Hepatocyte (in vitro differentiated cells): ENCODE results near the gene WFDC1. TPM values are rescaled to one million over a fixed set of nuclear protein-coding genes. Genes with fewer than 3 reads are reported as not detected.

Source experiments
- DNase-seq: peaks from one replicate; pipeline ENCODE4 v3.0.0-alpha.2; 2016; ENCODE audit warnings: low spot score
- H2AFZ ChIP-seq: fragments of 200-600 bp; sonication (generic); 2 replicates; pipeline ENCODE4 v1.6.0; 2016; ENCODE audit warnings: antibody characterized with exemption, mild to moderate bottlenecking
- H3K27ac ChIP-seq: fragments of 200-600 bp; sonication (generic); 2 replicates; pipeline ENCODE4 v1.5.1; 2016; ENCODE audit warnings: mild to moderate bottlenecking
- H3K27me3 ChIP-seq: fragments of 200-600 bp; sonication (generic); 2 replicates; pipeline ENCODE4 v1.6.1; 2016
- H3K36me3 ChIP-seq: fragments of 200-600 bp; sonication (generic); replicated peaks from 2 replicates; pipeline ENCODE4 v1.5.1; 2016; ENCODE audit warnings: low read depth; ENCODE audit not compliant: insufficient read depth
- H3K4me1 ChIP-seq: fragments of 200-600 bp; sonication (generic); 2 replicates; pipeline ENCODE4 v1.5.1; 2016; ENCODE audit warnings: mild to moderate bottlenecking, moderate library complexity; ENCODE audit not compliant: insufficient read depth
- H3K4me2 ChIP-seq: fragments of 200-600 bp; sonication (generic); 2 replicates; pipeline ENCODE4 v1.6.0; 2016
- H3K4me3 ChIP-seq: fragments of 200-600 bp; sonication (generic); 2 replicates; pipeline ENCODE4 v1.5.1; 2016; ENCODE audit warnings: mild to moderate bottlenecking
- H3K79me2 ChIP-seq: fragments of 200-600 bp; sonication (generic); 2 replicates; pipeline ENCODE4 v1.6.0; 2017; ENCODE audit warnings: mild to moderate bottlenecking
- H3K9me2 ChIP-seq: fragments of 200-600 bp; sonication (generic); replicated peaks from 2 replicates; pipeline ENCODE4 v1.6.0; 2017; ENCODE audit warnings: mild to moderate bottlenecking; ENCODE audit not compliant: insufficient read depth
- H3K9me3 ChIP-seq: fragments of 200-600 bp; sonication (generic); 2 replicates; pipeline ENCODE4 v1.5.1; 2016; ENCODE audit warnings: low read depth, mild to moderate bottlenecking
- H4K20me1 ChIP-seq: fragments of 200-600 bp; sonication (generic); 2 replicates; pipeline ENCODE4 v1.6.0; 2016; ENCODE audit warnings: mild to moderate bottlenecking; ENCODE audit not compliant: insufficient read depth, poor library complexity, severe bottlenecking
- EZH2 ChIP-seq: fragments of 200-600 bp; sonication (generic); IDR thresholded peaks from 2 replicates; pipeline ENCODE4 v1.6.1; 2016; ENCODE audit warnings: antibody characterized with exemption, mild to moderate bottlenecking, borderline replicate concordance
- EZH2phosphoT487 ChIP-seq: fragments of 200-600 bp; sonication (generic); IDR thresholded peaks from one replicate; pipeline ENCODE4 v1.6.1; 2018; ENCODE audit warnings: antibody characterized with exemption, mild to moderate bottlenecking, low read depth, moderate library complexity; ENCODE audit not compliant: unreplicated experiment, severe bottlenecking
- WGBS: methylation state at CpG from one replicate; pipeline ENCODE4 v1.1.6; 2016; ENCODE audit warnings: low lambda C conversion rate; ENCODE audit errors: missing lambda C conversion rate; 5-methylcytosine and 5-hydroxymethylcytosine counted together
- polyA plus RNA-seq: library from polyadenylated mRNA; unstranded; fragments of >200 nt; fragmentation: Nextera tagmentation; extraction: Ambion mirVana; gene quantifications from 2 replicates; pipeline ENCODE4 v1.2.1, GENCODE V29; 2016
- total RNA-seq: library from RNA; depleted of rRNA; stranded (reverse); fragments of >200 nt; gene quantifications from 2 replicates; pipeline ENCODE4 v1.2.3, GENCODE V29; 2014
- TF ChIP-seq, protein P1 (sequence below): fragments of 200-600 bp; sonication (generic); IDR thresholded peaks from 2 replicates; pipeline ENCODE4 v1.5.1; 2016; ENCODE audit warnings: antibody characterized with exemption, mild to moderate bottlenecking; ENCODE audit not compliant: poor library complexity

Gene WFDC1
- total and polyA plus RNA-seq, 2 experiments from 2014 or later, result 12.9 to 16.9 TPM

DNA sequence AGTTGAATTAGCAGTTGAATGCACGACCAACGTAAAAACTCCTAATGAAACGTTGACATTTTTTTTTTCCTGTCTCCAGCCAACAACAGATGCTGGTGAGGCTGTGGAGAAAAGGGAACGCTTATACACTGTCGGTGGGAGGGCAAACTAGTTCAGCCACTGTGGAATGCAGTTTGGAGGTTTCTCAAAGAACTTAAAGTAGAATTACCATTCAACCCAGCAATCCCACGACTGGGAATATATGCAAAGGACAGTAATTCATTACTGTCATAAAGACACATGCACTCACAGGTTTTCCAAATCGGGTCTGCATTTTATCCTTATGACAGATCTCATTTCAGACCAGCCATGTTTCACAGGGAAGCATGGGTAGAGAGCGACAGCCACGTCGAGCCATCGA lies 3.5 kb upstream of the WFDC1 start:
- Histone ChIP-seq H3K9me3 (no peaks in the 10 kb centered on the region), H3K36me3 (no peaks in the 10 kb centered on the region), H4K20me1 (no peaks in the 10 kb centered on the region), H3K79me2 (no peaks in the 10 kb centered on the region), H3K9me2 (no peaks in the 10 kb centered on the region), H3K4me3 (no peak overlapping the region), H3K4me2 (no peak overlapping the region), H3K27ac (peak overlapping the region; percentile 68), H2AFZ (no peak overlapping the region), H3K4me1 (peaks cover 25% of the 10 kb centered on the region), H3K27me3 (peaks cover 10% of the 10 kb centered on the region)
- 63% methylated on average over 11 of the region's 11 CpGs for WGBS
- no peak for TF ChIP-seq EZH2phosphoT487
- TF ChIP-seq EZH2, result no peak
- no peak for DNase-seq

DNA sequence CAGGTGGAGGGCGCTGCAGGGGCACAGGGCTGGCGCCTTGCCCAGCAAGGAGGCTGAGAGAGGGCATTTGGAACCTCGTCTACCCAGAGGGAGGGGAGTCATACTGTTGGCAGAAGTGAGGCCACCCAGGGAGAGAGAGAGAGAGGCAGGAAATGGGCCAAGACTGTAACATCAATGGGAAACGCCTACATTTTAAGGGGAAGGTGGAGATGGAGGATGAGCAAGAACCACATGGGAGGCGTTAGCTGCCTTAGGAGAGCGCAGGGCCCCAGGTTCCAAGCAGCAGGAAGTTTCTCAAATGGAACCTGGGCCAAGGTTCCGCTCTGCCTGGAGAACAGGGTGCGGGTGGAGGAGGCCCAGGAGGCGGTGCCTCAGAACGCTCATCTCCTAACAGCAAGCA lies 2.7 kb upstream of the WFDC1 start:
- WGBS, result 65% methylated on average over 10 of the region's 10 CpGs
- H3K36me3 ChIP-seq, result no peaks in the 10 kb centered on the region
- peaks cover 24% of the 10 kb centered on the region for H3K4me1 ChIP-seq
- peak overlapping the region; percentile 68 for H3K27ac ChIP-seq
- H3K79me2 ChIP-seq, result no peaks in the 10 kb centered on the region
- no peaks in the 10 kb centered on the region for H4K20me1 ChIP-seq
- no peak overlapping the region for H3K4me3 ChIP-seq
- DNase-seq, result no peak
- no peak overlapping the region for H2AFZ ChIP-seq
- H3K4me2 ChIP-seq, result no peak overlapping the region
- H3K9me3 ChIP-seq, result no peaks in the 10 kb centered on the region
- no peaks in the 10 kb centered on the region for H3K9me2 ChIP-seq
- TF ChIP-seq EZH2 (no peak), EZH2phosphoT487 (no peak)
- TF ChIP-seq, protein P1, sequence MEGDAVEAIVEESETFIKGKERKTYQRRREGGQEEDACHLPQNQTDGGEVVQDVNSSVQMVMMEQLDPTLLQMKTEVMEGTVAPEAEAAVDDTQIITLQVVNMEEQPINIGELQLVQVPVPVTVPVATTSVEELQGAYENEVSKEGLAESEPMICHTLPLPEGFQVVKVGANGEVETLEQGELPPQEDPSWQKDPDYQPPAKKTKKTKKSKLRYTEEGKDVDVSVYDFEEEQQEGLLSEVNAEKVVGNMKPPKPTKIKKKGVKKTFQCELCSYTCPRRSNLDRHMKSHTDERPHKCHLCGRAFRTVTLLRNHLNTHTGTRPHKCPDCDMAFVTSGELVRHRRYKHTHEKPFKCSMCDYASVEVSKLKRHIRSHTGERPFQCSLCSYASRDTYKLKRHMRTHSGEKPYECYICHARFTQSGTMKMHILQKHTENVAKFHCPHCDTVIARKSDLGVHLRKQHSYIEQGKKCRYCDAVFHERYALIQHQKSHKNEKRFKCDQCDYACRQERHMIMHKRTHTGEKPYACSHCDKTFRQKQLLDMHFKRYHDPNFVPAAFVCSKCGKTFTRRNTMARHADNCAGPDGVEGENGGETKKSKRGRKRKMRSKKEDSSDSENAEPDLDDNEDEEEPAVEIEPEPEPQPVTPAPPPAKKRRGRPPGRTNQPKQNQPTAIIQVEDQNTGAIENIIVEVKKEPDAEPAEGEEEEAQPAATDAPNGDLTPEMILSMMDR, result no peak
- peaks cover 10% of the 10 kb centered on the region for H3K27me3 ChIP-seq

DNA sequence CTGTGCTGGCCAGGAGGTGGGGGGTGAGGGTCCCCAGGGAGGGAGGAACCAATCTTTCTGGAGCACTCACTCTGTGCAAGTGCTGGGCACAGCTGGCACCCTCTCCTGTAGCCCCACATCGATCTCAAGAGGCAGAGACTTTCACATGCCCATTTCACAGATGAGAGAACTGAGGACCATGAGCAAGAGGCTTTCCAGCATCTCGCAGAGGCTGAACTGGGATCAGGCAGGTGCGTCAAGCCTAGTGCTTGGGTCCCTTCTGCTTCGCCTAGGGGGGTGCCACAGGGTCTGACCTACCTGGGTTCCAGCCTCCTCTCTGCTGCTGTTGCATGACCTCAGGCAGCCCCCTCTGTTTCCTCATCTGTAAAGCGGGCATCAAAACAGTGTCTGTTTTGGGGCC lies 1.3 kb upstream of the WFDC1 start:
- H3K9me2 ChIP-seq, result no peaks in the 10 kb centered on the region

DNA sequence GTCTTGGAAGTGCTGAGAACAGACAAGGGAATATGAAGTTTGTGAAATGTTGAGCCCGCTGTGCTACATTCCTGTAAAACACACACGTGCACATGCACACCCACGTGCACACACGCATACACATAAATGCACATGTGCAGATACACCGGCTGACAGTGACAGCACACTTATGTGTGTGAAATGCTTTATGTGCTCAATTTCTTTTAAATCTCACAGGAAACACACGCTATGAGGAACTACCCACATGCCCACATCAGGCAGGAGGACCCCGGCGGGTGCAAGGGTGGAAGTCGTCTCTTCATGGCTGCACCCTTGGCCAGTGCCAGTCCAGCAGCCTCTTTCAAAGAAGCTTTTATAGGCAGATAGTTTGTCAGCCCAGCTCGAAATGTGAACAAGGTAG lies 561 bp upstream of the WFDC1 start:
- no peaks in the 10 kb centered on the region for H3K9me2 ChIP-seq
- H3K27ac ChIP-seq, result peak overlapping the region; percentile 77
- 79% methylated on average over 10 of the region's 10 CpGs for WGBS
- no peaks in the 10 kb centered on the region for H3K9me3 ChIP-seq
- no peaks in the 10 kb centered on the region for H3K36me3 ChIP-seq
- H3K4me2 ChIP-seq, result peak overlapping the region; percentile 71
- H3K4me3 ChIP-seq, result no peak overlapping the region
- TF ChIP-seq, protein P1, result no peak
- no peak for TF ChIP-seq EZH2
- no peak for TF ChIP-seq EZH2phosphoT487
- peaks cover 10% of the 10 kb centered on the region for H3K27me3 ChIP-seq
- H3K4me1 ChIP-seq, result peaks cover 29% of the 10 kb centered on the region
- H2AFZ ChIP-seq, result peak overlapping the region; percentile 58
- no peaks in the 10 kb centered on the region for H3K79me2 ChIP-seq
- H4K20me1 ChIP-seq, result no peaks in the 10 kb centered on the region
- no peak for DNase-seq

More for the DNA sequence above, 1.3 kb upstream of the WFDC1 start:
- Histone ChIP-seq H2AFZ (no peak overlapping the region), H3K27ac (no peak overlapping the region), H3K9me3 (no peaks in the 10 kb centered on the region), H3K4me2 (no peak overlapping the region), H3K27me3 (peaks cover 10% of the 10 kb centered on the region), H3K36me3 (no peaks in the 10 kb centered on the region), H3K4me1 (peaks cover 25% of the 10 kb centered on the region), H4K20me1 (no peaks in the 10 kb centered on the region), H3K4me3 (no peak overlapping the region), H3K79me2 (no peaks in the 10 kb centered on the region)
- DNase-seq, result no peak
- 98% methylated on average over 5 of the region's 5 CpGs for WGBS
- TF ChIP-seq EZH2 (no peak), EZH2phosphoT487 (no peak)
- TF ChIP-seq, protein P1, result no peak
